ENCODE measurements around the gene KIRREL3. TPM values are rescaled to one million over a fixed set of nuclear protein-coding genes. Genes with fewer than 3 reads are reported as not detected.

The KIRREL3 gene
- total RNA-seq, 2 experiments from 2014 or later, result not detected

DNA sequence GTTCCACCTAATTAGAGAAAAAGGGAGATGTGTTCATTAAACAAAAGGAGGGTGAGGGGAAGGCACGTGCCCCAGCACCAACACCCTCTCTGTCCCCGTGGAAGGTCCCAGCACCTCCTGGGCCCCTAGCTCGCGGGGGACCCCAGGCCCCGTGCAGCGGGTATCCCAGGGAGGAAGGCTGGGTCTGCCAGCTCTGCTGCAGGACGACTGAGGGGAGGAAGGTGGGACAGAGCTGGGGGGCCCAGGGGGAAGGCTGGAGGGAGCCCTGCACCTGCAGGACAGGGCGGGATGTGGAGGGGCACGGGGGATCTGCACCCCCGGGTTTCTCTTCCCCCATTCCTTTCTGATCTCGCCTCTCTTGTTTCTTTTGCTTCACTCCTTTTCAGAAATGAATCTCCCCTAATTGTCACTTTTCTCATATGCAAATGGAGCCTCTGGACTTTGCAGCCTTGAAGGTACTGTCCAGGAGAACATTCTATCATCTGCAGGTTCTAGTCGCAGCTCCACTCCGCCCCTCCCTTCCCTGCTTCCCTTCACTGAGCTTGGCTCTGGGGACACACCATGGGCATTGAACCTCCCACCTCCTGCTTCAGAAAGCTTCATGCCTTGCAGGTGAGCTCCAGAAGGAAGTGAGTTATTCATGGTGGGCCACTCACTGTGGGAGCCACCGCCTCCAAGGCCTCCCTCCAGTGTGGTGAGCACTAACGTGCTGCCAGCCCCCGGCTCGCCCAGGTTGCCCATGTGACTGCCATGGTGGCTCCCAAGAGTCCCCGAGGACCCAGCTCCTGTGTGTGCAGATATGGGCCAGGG, 534.1 kb downstream of the KIRREL3 start:
- no peak for DNase-seq
- CTCF ChIA-PET, result interaction anchor here (1.1 to 3.8 kb wide), 3 partner anchors 13 to 14 kb away, joined by 3 to 35 read pairs (median 7); no protein-coding TSS in a partner anchor
- Mint-ChIP-seq H3K27ac (peak overlapping the region; percentile 86), H3K9me3 (no peaks in the 10 kb centered on the region), H3K27me3 (peaks cover 2% of the 10 kb centered on the region), H3K36me3 (ENCODE audit: low read depth) (no peaks in the 10 kb centered on the region), H3K4me1 (peaks cover 29% of the 10 kb centered on the region), H3K4me3 (peak overlapping the region; percentile 30)
- POLR2A ChIA-PET, result no interaction called here

DNA sequence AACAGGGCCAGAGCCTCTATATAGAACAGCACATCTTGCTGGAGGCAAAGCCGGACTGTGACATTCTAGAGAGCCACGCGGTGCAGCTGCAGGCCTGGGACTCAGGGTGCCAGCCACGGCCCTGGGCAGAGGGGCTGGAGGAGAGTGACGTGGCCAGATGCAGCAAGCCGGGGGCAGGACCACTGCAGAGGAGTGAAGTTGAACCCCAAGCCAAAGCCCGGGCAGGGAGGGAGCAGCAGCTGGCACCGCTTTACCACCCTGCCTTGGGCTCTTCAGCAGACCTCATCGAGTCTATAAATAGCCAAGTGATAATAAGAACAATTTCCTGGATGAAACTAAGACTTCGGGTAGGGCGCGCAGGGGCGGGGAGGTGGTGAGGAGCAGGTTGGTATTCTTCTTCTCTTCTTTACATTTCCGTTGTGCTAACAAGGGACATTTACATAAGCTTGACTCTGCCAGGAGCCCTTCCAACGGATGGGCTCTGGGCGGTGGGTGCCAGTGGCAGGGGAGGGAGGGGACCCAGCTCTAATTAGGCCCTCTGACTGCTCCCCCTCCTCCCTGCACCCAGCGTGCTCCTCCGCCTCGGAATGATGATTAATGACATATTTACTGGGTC, 534.9 kb downstream of the KIRREL3 start:
- H3K27me3 Mint-ChIP-seq, result peaks cover 2% of the 10 kb centered on the region
- H3K36me3 Mint-ChIP-seq (ENCODE audit: low read depth), result no peaks in the 10 kb centered on the region
- H3K9me3 Mint-ChIP-seq, result no peaks in the 10 kb centered on the region
- peak overlapping the region; percentile 30 for H3K4me3 Mint-ChIP-seq
- peak; percentile 63 for DNase-seq
- ChIA-PET POLR2A (no interaction called here), CTCF (interaction anchor here (1.1 to 1.9 kb wide), 3 partner anchors 14 to 24 kb away, joined by 3 to 7 read pairs (median 5); no protein-coding TSS in a partner anchor)
- H3K4me1 Mint-ChIP-seq, result peaks cover 29% of the 10 kb centered on the region
- peak overlapping the region; percentile 86 for H3K27ac Mint-ChIP-seq

- Mint-ChIP-seq H3K27ac (no peak overlapping the region), H3K9me3 (no peaks in the 10 kb centered on the region), H3K36me3 (ENCODE audit: low read depth) (no peaks in the 10 kb centered on the region), H3K4me3 (no peak overlapping the region), H3K27me3 (peaks cover 2% of the 10 kb centered on the region), H3K4me1 (peaks cover 29% of the 10 kb centered on the region)
- POLR2A ChIA-PET, result no interaction called here
- DNase-seq, result no peak
- CTCF ChIA-PET, result interaction anchor here (1.2 to 1.9 kb wide), 2 partner anchors 16 to 23 kb away, joined by 5 to 7 read pairs; no protein-coding TSS in a partner anchor
These were observed 535.8 kb downstream of the KIRREL3 start for GRCh38 chr11:126464796-126465195.

DNA sequence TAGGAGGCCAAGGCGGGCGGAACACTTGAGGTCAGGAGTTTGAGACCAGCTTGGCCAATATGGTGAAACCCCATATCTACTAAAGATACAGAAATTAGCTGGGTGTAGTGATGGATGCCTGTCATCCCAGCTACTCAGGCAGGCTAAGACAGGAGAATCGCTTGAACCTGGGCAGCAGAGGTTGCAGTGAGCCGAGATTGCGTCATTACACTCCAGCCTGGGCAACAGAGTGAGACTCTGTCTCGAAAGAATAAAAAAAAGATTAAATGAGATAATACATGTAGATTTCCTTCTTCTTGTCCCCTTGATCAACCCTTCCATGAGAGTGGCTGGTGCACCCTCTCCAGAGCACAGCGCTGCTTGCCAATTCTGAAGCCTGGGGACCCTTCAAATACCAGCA, 538.1 kb downstream of the KIRREL3 start:
- no peak overlapping the region for H3K27ac Mint-ChIP-seq
- H3K4me3 Mint-ChIP-seq, result no peak overlapping the region
- ChIA-PET POLR2A (no interaction called here), CTCF (interaction anchor here (1.1 kb wide), 1 partner anchor 19 kb away, joined by 4 read pairs; no protein-coding TSS in a partner anchor)
- no peaks in the 10 kb centered on the region for H3K9me3 Mint-ChIP-seq
- peaks cover 3% of the 10 kb centered on the region for H3K27me3 Mint-ChIP-seq
- peaks cover 24% of the 10 kb centered on the region for H3K4me1 Mint-ChIP-seq
- H3K36me3 Mint-ChIP-seq (ENCODE audit: low read depth), result no peaks in the 10 kb centered on the region
- DNase-seq, result no peak

DNA sequence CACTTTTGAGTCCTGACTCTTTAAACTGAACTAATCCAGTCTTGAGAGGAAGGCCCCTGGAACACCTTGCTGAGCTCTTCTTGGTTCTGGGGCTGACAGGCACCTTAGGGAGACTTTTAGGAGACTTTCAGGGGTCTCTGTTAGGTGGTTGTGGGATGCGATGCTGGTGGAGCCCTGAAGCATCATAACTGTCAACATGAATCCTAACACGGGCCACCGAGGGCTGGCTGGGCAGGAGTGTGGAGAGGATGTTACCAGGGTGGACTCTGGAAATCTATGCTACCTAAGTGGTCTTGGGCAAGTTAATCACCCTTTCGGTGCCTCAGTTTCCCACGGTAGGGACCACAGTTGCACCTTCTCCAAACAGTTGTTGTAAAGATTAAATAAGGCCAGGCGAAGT, 538.6 kb downstream of the KIRREL3 start:
- peaks cover 3% of the 10 kb centered on the region for H3K27me3 Mint-ChIP-seq
- H3K4me1 Mint-ChIP-seq, result peaks cover 24% of the 10 kb centered on the region
- no peak overlapping the region for H3K4me3 Mint-ChIP-seq
- H3K27ac Mint-ChIP-seq, result no peak overlapping the region
- no peaks in the 10 kb centered on the region for H3K36me3 Mint-ChIP-seq (ENCODE audit: low read depth)
- ChIA-PET POLR2A (no interaction called here), CTCF (interaction anchor here (1.1 kb wide), 1 partner anchor 19 kb away, joined by 4 read pairs; no protein-coding TSS in a partner anchor)
- no peaks in the 10 kb centered on the region for H3K9me3 Mint-ChIP-seq
- DNase-seq, result no peak

DNA sequence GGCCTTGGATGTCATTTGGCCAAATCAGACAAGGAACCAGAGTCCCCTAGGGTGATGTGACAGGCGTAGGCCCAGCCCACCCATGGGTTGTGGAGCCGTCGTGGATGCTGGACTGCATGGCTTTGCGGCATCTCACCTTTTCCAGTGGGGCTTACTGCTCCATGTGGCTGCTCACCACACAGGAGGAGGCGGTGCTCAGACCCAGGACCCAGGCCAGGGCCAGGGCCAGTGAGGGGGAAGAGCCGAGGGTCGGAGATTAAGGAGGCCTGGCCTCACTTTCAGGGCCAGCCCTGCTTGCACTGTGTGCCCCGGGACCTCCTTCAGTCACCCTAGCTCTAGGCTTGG, 539.5 kb downstream of the KIRREL3 start:
- H3K27me3 Mint-ChIP-seq, result peaks cover 3% of the 10 kb centered on the region
- ChIA-PET CTCF (interaction anchor here (0.8 kb wide), 1 partner anchor 20 kb away, joined by 3 read pairs; no protein-coding TSS in a partner anchor), POLR2A (no interaction called here)
- no peaks in the 10 kb centered on the region for H3K36me3 Mint-ChIP-seq (ENCODE audit: low read depth)
- no peak for DNase-seq
- H3K27ac Mint-ChIP-seq, result no peak overlapping the region
- no peaks in the 10 kb centered on the region for H3K9me3 Mint-ChIP-seq
- H3K4me3 Mint-ChIP-seq, result no peak overlapping the region
- peaks cover 18% of the 10 kb centered on the region for H3K4me1 Mint-ChIP-seq

DNA sequence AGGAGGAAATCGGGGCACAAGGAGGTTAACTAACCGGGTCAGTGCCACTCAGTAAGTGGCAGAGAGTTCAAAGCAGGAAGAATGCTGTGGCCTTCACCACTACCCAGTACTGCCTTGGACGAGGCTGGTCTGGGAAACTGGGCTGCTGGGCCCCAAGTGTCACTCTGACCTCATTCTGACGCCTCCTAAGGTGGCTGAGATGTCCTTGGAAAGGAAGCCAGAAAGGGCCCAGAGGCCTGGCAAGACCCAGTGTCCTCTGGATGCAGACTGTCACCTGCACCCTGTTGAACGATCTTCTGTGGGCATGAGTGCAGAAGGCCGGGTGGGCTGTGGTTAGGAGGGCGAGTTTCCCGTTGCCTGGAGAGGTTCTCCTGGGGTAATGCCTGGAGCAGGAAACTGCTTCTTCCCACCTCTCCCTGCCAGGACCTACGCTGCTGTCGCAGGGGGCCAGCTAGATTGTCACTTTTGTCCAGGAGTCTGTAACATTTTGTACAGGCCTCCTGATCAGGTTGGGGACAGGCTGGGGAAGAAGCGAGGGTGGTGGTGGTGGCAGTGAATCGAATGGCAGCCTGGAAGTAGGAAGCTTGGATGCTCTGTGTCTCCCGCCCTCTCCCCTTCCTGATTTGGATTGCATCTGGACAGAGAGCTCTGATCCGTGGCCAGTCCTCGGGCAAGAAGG, 540.0 kb downstream of the KIRREL3 start:
- CTCF ChIA-PET, result interaction anchor here (0.8 to 1.2 kb wide), 2 partner anchors 20 to 27 kb away, joined by 3 read pairs; no protein-coding TSS in a partner anchor
- H3K4me1 Mint-ChIP-seq, result peaks cover 12% of the 10 kb centered on the region
- H3K27me3 Mint-ChIP-seq, result peaks cover 3% of the 10 kb centered on the region
- no peaks in the 10 kb centered on the region for H3K36me3 Mint-ChIP-seq (ENCODE audit: low read depth)
- no peak for DNase-seq
- H3K9me3 Mint-ChIP-seq, result no peaks in the 10 kb centered on the region
- H3K4me3 Mint-ChIP-seq, result no peak overlapping the region
- no peak overlapping the region for H3K27ac Mint-ChIP-seq
- POLR2A ChIA-PET, result no interaction called here

- ChIA-PET POLR2A (no interaction called here), CTCF (interaction anchor here (1.2 to 1.8 kb wide), 4 partner anchors 15 to 152 kb away, joined by 3 to 8 read pairs (median 5); no protein-coding TSS in a partner anchor)
- H3K4me3 Mint-ChIP-seq, result no peak overlapping the region
- H3K4me1 Mint-ChIP-seq, result peaks cover 5% of the 10 kb centered on the region
- H3K27ac Mint-ChIP-seq, result no peak overlapping the region
- H3K27me3 Mint-ChIP-seq, result peaks cover 3% of the 10 kb centered on the region
- H3K9me3 Mint-ChIP-seq, result no peaks in the 10 kb centered on the region
- no peak for DNase-seq
- no peaks in the 10 kb centered on the region for H3K36me3 Mint-ChIP-seq (ENCODE audit: low read depth)
These were observed 540.8 kb downstream of the KIRREL3 start for GRCh38 chr11:126459691-126460281.

- no peaks in the 10 kb centered on the region for H3K9me3 Mint-ChIP-seq
- H3K4me3 Mint-ChIP-seq, result no peak overlapping the region
- POLR2A ChIA-PET, result no interaction called here
- H3K4me1 Mint-ChIP-seq, result no peaks in the 10 kb centered on the region
- no peak overlapping the region for H3K27ac Mint-ChIP-seq
- H3K27me3 Mint-ChIP-seq, result peaks cover 1% of the 10 kb centered on the region
- no peak for DNase-seq
- H3K36me3 Mint-ChIP-seq (ENCODE audit: low read depth), result no peaks in the 10 kb centered on the region
- CTCF ChIA-PET, result no interaction called here
These were observed 542.8 kb downstream of the KIRREL3 start for GRCh38 chr11:126457817-126458216.

GRCh38 chr11:126456783-126457542, 543.6 kb downstream of the KIRREL3 start:
- POLR2A ChIA-PET, result no interaction called here
- no peaks in the 10 kb centered on the region for H3K36me3 Mint-ChIP-seq (ENCODE audit: low read depth)
- no peak overlapping the region for H3K4me3 Mint-ChIP-seq
- CTCF ChIA-PET, result no interaction called here
- H3K27me3 Mint-ChIP-seq, result peaks cover 1% of the 10 kb centered on the region
- H3K4me1 Mint-ChIP-seq, result no peaks in the 10 kb centered on the region
- H3K27ac Mint-ChIP-seq, result no peak overlapping the region
- no peaks in the 10 kb centered on the region for H3K9me3 Mint-ChIP-seq
- no peak for DNase-seq

DNA sequence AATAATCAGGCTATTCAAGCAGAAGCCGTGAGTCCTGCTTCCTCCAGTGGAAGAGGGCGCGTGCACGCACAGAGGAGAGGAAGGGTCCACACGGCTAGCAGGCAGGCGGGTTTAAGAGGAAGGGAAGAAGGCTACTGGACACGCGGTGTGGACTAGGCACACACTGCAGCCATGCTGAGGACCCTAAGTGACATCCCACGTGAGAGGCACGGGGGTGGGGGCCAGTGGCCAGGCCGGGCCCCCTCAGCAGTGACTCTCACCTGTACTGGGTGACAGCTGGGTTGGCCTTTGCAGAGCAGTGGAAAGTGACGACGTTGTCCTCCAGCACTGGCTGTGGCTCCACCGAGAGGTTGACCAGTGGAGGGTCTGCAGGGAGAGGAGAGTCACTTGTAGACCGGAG, 544.5 kb downstream of the KIRREL3 start:
- no peak overlapping the region for H3K4me3 Mint-ChIP-seq
- peaks cover 4% of the 10 kb centered on the region for H3K9me3 Mint-ChIP-seq
- no peaks in the 10 kb centered on the region for H3K4me1 Mint-ChIP-seq
- peaks cover 1% of the 10 kb centered on the region for H3K27me3 Mint-ChIP-seq
- no peak overlapping the region for H3K27ac Mint-ChIP-seq
- H3K36me3 Mint-ChIP-seq (ENCODE audit: low read depth), result no peaks in the 10 kb centered on the region
- DNase-seq, result no peak
- ChIA-PET POLR2A (no interaction called here), CTCF (no interaction called here)

Data from activated CD4-positive, alpha-beta T cell treated with anti-CD3 and anti-CD28 coated beads, Interleukin-2, amount 10 ng/mL, durations not matched to agents 7 days and 5 days (primary cell).